Sigmoid colon (tissue), 4 donors: Measurements from ENCODE around the gene ZNF296.

Experiments
- POLR2A ChIP-seq, 2 donors: fragments of 450-650 bp; IDR thresholded peaks; one replicate each; pipeline ENCODE4 v1.6.1; 2016; ENCODE audit warnings: antibody characterized with exemption in 2 of 2, mild to moderate bottlenecking in 2 of 2, moderate library complexity in 2 of 2
- POLR2AphosphoS5 ChIP-seq, 4 donors: sonication (generic); formaldehyde crosslinking; IDR thresholded peaks; one replicate each; pipeline ENCODE4 v1.6.1; 2017; ENCODE audit warnings: antibody characterized with exemption in 4 of 4
- TF ChIP-seq, protein P1 (sequence below), 4 experiments: fragments of 450-650 bp in 3 of 4; fragments of 200-600 bp in 1 of 4; IDR thresholded peaks; one replicate each; pipeline ENCODE4 v1.5.1; 2016 to 2019; ENCODE audit warnings: antibody characterized with exemption in 4 of 4, mild to moderate bottlenecking in 3 of 4, moderate library complexity in 2 of 4

DNA sequence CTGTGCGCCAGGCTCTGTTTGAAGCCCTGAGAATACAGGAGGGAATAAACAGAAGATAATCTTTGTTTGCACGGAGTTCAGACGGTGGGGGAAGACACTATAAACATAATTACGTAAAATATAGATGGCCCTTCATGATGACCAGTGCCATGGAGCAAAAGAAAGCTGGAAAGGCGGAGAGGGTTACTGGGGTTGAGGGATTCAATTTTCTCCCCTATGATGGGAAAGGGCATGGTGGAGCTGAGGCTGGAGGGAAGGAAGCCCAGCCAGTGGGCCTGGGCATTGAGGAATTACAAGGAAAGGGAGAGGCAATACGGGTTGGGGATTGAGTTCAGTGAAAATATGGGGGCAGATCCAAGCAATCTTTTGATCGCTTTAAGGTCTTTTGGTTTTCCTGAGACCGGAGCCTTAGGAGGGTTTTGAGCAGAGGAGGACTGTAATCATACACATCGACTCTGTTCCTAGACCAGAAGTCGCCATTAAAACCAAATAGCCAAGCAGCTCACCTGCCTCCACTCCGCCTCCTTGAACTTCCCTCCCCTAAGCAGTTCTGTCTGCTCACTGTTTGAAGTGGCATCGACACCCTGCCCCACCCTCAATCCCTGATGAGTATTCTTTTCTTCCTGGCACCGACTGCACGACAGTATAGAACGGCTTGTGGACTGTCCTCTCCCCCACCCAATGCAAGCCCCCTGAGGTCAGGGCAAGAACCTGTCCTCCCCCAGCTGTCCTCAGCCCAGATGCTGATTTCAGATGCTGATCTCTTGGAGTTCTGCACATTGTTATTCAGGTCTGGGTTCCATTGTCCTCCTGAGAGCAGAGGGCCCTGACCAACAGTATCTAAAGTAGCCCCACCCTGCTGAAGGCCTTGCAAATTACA lies 813 bp upstream of the ZNF296 start:
- TF ChIP-seq, protein P1, sequence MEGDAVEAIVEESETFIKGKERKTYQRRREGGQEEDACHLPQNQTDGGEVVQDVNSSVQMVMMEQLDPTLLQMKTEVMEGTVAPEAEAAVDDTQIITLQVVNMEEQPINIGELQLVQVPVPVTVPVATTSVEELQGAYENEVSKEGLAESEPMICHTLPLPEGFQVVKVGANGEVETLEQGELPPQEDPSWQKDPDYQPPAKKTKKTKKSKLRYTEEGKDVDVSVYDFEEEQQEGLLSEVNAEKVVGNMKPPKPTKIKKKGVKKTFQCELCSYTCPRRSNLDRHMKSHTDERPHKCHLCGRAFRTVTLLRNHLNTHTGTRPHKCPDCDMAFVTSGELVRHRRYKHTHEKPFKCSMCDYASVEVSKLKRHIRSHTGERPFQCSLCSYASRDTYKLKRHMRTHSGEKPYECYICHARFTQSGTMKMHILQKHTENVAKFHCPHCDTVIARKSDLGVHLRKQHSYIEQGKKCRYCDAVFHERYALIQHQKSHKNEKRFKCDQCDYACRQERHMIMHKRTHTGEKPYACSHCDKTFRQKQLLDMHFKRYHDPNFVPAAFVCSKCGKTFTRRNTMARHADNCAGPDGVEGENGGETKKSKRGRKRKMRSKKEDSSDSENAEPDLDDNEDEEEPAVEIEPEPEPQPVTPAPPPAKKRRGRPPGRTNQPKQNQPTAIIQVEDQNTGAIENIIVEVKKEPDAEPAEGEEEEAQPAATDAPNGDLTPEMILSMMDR (IDR thresholded peaks at IDR 0.05) = no peak
- TF ChIP-seq POLR2A (IDR thresholded peaks at IDR 0.05) (no peak), POLR2AphosphoS5 (IDR thresholded peaks at IDR 0.05) (no peak)
